GM21515 (cell line): ENCODE measurements around the gene PHF2.

Experiments
- ATAC-seq: cut with Tn5 transposase; IDR thresholded peaks from one replicate; pipeline ENCODE4 v1.9.1; 2021; ENCODE audit not compliant: unreplicated experiment

Gene PHF2

GRCh38 chr9:93648181-93648580, 71.8 kb downstream of the PHF2 start:
- no peak for ATAC-seq

- no peak for ATAC-seq
Measured at GRCh38 chr9:93648836-93649235, 72.5 kb downstream of the PHF2 start.

DNA sequence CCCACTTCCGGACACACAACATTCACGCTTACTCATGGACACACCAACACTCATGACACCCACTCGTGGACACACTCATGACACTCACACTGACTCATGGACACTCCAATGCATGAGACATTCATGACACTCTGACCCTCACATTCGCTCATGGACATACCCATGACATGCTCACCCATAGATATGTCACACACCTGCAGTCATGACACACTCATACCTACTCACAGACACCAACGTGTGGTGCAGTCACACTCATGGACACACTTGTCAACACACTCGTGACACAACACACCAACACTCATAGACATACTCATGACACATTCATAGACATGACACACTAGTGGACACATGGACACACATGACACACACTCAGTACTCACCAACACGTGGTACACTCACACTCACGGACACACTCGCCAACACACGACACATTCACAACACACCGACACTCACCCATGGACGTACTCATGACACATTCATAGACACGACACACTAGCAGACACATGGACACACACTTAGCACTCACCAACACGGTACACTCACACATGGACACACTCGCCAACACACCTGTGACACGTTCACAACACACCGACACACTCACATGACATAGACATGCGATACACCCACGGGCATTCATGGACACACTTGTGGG, 73.4 kb downstream of the PHF2 start:
- ATAC-seq = no peak

GRCh38 chr9:93650448-93650847, 74.1 kb downstream of the PHF2 start:
- ATAC-seq = no peak

DNA sequence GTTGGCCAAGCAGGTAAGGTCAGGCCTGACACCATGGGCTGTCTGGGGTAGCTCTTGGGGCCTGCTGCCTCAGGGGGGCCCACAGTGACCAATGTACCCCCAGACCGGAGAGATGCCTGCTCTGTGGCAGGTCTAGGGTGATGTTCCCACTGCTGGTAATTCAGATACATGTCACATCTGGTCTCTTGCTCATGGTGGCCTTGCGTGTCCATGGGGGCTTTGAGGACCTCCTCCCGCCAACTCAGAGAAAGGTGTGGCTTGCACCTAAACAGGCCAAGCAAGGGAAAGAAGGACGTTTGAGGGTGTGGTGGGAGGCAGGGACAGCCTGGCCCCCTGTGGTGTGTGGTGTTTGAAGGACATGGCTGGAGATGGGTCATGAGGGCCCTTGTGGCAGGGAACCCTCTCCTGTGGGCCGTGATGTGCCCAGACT, 75.2 kb downstream of the PHF2 start:
- no peak for ATAC-seq

- no peak for ATAC-seq
Measured at GRCh38 chr9:93652604-93653592, 76.5 kb downstream of the PHF2 start.

DNA sequence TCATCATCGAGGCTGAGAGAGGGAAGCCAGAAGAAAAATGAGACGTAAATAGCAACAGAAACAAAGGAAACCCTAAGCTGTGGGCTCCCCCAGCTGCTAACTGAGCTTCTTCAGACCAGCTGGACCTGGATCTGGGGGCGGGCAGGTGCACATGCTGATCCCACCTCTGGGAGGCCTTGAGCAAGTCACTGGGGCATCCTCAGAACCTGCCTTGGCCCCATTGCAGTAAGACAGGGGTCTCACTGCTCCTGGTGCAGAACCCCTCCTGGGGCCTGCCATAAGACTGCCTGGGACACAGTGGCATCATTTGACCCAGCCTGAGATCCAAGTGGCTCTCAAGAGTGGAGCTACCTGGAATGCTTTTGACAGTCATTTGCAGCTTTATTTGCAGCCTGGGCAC, 77.4 kb downstream of the PHF2 start:
- ATAC-seq = no peak

GRCh38 chr9:93654351-93654961, 78.1 kb downstream of the PHF2 start:
- ATAC-seq = no peak

GRCh38 chr9:93655621-93656425, 79.4 kb downstream of the PHF2 start:
- ATAC-seq = no peak

DNA sequence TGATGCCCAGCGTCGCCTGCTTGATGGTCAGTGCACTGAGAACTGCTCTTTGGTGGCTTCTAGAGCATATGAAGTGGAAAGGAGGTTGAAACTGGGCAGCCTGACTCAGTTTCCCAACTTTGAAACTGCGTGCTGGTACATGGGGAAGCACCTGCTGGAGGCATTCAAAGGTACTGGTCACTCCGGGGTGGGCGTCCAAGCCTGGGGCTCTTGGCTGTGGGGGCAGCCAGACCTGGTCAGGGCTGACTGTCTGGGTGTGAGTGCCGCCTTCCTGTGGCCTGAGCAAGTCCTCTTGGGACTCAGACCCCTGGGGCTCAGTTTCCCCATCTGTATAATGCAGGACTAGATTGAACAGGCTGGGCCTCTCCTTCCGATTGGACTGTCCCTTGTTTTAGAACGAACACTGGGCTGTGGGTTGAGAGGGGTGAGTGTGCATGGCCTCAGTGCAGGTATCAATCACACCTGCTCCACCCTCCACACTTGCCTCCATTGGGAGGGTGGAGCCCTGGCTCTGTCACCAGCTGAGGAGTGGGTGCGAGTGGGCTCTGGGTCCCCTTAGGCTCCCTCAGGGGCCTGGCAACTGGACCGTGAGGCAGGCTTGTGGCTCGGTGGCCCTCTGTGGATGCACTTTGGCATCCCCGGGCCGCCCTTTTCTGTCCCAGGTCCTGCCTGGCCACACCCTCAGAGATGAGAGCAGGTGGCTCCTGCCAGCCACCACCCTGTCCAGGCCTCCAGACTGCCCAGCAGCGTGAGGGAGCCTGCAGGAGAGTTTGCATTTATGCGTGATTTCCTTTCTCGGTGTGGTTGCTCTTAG, 80.2 kb downstream of the PHF2 start:
- no peak for ATAC-seq

DNA sequence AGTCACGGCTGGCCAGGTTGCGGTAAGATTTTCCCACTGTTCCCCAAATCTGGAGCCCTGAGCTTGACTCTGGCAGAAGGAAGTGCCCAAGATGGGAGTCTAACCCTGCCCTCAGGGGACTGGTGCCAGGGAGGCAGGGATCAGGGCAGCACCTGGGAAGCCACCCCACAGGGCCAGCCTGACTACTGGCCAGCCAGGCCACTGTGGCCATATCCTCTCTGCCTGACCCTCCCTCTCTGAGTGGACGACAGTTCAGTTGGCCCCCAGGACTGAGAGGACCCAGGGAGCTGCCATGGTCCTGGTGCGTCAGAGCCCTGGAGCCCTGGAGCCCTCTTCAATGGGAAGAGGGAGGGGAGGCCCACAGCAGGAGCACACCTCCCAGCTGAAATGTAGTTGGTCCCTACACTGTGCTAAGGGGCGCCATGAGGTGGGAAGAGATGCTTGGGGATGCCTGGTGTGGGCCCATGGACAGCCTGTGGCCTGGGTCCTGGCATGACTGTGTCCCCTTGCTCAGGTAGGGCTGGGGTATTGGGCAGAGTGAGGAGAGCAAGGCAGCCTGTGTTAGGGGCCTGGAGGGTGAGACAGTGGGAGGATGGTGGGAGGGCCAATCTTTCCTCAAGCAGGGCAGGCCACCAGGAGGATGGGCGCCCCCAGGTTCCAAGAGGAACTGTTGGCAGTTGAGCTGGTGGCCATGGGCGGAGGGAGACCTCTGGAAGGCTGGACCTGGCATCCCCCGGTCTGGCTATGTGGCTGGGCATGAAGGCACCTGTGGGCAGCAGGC, 81.1 kb downstream of the PHF2 start:
- no peak for ATAC-seq

DNA sequence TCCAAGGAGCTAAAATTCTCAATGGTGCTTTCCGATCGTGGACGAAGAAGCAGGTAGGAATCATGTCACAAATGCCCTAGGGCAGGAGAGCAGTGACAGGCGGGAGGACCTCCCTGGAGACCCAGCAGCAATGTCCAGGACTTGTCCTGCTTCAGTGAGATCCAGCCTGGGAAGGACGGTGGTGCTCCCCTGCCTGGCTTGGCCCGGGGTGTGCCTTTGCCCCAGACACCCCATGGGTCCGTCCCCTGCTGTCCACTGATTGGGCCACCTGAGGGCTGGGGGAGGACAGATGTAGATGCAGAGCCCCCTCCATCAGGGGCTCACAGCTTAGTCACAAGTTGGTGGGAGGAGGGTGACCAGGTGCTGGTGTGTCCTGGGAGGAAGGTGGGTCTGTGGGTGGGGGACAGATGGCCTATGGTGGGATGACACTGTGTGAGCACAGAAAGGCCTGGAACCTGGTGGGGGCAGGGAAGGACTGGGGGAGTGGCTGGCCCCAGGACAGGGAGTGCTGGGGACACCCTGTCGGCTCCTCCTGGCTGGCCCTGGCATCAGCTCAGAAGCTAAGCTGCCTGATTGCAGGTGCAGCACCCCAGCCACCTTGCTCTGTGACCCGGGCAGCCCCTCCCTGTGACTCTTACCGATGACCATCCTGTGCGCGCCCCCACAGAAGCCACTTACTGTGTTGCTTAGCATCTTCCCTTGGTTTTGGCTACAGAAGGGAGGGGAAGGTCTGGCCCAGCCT, 82.0 kb downstream of the PHF2 start:
- ATAC-seq = no peak

GRCh38 chr9:93659044-93659836, 82.9 kb downstream of the PHF2 start:
- ATAC-seq = no peak

DNA sequence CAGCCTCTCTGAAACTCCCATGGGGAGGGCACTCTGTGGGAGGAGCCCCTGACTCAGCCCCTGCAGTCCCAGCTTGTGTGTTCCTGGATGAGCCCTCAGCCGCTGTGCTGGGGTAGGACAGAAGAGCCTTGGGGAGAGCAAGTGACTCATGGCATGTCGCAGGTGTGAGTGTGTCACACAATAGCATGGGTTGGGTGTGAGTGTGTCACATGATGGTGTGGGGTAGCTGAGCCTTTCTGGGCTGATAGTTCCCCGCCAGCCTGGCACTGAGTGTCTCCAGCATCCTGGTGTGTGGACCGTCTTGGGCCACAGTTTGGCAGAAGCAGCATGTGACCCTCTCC, 83.4 kb downstream of the PHF2 start:
- ATAC-seq = no peak

- no peak for ATAC-seq
Measured at GRCh38 chr9:93660352-93661046, 84.1 kb downstream of the PHF2 start.

DNA sequence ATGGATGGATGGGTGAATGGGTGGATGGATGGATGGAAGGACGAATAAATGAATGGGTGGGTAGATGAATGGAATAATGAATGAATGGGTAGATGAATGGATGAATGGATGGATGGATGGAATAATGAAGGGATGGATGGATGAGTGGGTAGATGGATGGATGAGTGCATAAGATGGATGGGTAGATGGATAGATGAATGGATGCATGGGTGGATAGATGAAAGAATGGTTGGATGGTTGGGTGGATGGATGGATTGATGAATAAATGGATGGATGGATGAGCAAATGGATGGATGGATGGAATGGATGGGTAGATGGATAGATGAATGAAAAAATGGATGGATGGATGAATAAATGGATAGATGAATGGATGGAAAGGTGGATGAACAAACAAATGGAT, 85.2 kb downstream of the PHF2 start:
- no peak for ATAC-seq

GRCh38 chr9:93662016-93662638, 85.7 kb downstream of the PHF2 start:
- ATAC-seq = no peak
